CD4-positive, alpha-beta T cell treated with Interleukin-4 for 1 hour (primary cell): ENCODE results near the gene OR2C1.

ENCODE experiments used
- DNase-seq, 2 donors: peaks; one replicate each; pipeline ENCODE4 v3.0.0-alpha.2; 2020 to 2022

The OR2C1 gene

GRCh38 chr16:3400779-3401688, 45.3 kb downstream of the OR2C1 start, which contains the start of the genes ZNF174 and ZSCAN32:
ZNF174 (plus strand) TSS chr16:3401215; CDS start chr16:3402005, 790 bp downstream.
ZSCAN32 (minus strand) TSS chr16:3401004; CDS start chr16:3397557, 3,447 bp downstream.
- peak; percentile 99 for DNase-seq

DNA sequence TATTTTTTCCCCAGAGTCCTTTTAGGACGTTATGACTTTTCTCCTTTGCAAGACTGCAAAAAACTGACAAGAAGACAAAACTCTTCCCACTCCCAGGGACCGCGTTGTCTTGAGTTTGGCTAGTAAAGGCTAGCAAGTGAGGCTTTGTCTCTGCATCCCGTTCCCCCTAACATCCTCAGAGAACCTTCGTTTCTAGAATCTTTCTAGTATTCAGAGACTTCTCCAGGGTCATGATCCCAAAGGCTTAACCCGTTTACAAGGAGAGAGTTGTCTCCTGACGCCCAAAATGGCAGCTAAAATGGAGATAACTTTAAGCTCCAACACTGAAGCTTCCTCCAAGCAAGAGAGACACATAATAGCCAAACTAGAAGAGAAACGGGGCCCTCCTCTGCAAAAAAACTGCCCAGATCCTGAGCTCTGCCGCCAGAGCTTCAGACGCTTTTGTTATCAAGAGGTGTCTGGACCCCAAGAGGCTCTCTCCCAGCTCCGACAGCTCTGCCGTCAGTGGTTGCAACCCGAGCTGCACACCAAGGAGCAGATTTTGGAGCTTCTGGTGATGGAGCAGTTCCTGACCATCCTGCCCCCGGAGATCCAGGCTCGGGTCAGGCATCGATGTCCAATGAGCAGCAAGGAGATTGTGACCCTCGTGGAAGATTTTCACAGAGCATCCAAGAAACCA, 46.2 kb downstream of the OR2C1 start:
- peak in 1 of 2 donors; percentile 2 for DNase-seq
